Glomerular visceral epithelial cell (primary cell): ENCODE results near the gene HHAT.

Experiments used
- DNase-seq: peaks from one replicate; pipeline ENCODE4 v3.0.0-alpha.2; 2016; ENCODE audit errors: extremely low spot score

The HHAT gene

DNA sequence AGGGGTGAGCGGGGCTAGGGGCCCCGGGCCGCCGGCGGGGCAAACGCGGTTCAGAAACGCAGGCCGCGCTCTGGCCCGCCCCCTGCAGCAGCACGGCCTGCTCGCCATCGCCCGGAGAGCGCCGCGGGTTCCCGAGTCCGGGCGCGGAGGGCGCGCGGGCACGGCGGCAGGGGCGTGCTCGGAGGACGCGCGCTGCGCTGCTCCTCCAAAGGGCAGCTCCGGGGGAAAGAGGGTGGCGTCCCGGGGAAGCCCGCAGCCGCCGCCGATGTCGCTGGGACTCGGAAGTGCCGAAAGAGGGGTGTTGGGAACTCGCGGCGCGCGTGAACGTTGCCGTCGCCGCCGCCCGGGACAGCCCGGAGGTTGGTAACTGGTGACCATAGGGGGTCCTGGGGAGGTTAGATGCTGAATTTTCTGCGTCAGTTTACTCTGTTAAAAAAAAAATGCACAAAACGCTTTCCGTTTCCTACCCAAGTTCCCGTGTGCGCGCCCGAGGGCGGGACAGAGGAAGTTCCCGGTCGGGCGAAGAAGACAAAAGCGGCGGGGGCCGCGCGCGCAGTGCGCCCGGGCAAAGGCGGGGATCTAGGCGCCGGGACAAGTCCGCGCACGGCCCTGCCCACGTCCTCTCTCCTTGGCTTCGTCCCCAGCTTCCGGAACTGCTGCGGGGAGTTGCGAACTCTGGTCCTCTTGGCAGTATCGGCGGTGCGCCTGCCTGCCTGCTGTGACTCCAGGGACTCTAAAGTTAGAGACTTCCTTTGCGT is at the start of gene HHAT:
Gene HHAT (plus strand): TSS at position 157 of the 758 bp plus-strand sequence. CDS start 20,074 bp downstream, outside the sequence.
- DNase-seq, result peak; percentile 85

GRCh38 chr1:210280221-210280620 is 48.5 kb upstream of the HHAT start:
- DNase-seq, result no peak

GRCh38 chr1:210288116-210288515 is 40.6 kb upstream of the HHAT start:
- DNase-seq, result peak; percentile 56

DNA sequence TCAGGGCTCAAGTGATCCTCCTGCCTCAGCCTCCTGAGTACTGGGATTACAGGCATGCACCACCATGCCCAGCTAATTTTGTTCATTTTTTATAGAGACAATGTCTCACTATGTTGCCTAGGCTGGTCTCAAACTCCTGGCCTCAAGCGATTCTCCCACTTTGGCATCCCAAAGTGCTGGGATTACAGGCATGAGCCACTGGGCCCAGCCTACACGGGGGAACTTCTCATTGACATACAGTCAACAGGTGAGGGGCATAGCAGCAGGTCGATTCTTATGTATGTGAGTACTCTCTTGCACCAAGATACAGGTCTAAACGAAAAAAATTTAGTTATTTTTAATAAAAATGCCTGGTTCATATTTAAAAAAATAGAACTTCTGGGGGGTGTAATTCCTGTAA is 39.5 kb upstream of the HHAT start:
- no peak for DNase-seq

DNA sequence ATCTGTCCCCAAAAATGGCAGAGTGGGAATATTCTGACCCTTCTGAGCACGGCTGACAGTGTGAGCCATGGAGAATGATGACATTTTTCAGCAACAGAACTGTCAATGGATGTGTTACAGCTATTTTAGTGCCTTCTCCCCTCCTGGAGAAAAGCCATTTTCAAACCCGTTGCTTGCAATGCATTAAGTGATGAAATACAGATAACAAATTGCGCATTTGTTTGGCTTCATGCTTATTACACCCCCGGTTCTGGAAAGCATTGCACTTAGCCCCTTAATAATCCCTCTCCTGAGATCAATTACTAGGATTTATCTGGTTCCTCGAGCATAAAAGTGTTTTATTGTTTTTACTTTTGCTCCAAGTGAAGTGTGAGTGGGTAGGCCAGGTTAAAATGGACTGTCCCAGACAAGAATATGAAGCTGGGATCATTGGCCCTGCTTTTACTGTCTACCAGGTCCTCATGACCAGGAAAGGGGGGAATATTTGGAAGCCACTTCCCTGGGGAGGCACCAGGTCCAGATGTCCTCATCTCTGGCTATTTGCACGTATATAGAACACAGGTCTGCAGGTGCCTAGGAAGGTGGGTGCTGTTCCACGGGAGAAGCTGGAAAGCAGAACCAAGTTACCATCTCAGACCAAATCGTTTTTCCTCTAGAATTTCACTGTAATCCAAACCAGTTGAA is 37.5 kb upstream of the HHAT start:
- no peak for DNase-seq

- DNase-seq, result peak; percentile 50
Observed at GRCh38 chr1:210291786-210292230, 36.9 kb upstream of the HHAT start.

DNA sequence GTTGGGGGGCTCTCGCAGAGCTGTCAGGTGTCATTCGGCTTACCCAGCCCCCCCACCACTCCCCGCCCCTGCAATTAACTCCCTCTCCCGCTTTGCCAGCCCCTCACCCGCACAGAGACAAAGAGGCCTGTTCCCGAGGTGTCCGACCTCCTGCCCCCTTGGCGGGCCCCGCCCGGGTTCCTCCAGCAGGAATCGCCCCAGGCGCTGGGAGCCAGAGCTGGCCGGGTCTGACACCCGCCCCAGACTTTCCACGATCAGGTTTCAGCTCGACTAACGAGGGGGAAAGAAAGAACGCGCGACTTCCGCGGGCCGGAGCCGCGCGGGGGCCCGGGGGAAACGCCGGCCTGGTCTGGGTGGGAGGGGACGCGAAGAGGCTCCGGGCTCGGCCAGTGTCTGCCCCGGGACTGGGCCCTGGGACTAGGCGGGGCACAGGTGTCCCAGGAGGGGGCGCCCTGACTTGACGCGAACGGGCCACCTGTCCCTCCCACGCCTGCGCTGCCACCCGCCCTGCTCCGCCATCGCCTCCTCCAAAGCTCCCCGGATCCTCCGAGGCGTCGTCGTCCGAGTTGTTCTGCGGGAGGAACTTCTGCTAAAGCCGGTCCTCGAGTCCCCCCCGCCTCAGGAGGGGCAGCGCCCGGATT is 36.4 kb upstream of the HHAT start:
- peak; percentile 39 for DNase-seq

DNA sequence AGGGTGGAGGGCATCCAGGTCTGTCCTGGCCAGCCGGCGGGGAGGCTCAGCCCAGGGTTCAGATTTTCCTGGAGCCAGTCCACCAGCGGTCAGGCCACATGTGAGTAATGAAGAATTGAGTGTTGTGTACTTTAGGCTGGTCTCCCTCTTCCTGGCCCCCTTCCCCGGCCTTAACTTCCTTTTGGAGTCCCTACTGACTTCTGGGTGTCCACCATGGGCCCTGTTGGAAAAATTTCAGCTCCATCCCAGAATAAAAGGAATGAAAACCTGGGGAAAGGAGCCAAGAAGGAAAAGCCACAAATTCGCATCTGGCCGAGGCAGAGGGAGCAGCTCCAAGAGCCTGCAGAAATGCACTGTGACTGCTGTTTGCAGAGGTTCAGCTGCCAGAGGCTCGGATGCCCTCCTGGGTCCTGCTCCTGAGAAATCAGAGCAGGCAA is 35.5 kb upstream of the HHAT start:
- DNase-seq, result no peak

DNA sequence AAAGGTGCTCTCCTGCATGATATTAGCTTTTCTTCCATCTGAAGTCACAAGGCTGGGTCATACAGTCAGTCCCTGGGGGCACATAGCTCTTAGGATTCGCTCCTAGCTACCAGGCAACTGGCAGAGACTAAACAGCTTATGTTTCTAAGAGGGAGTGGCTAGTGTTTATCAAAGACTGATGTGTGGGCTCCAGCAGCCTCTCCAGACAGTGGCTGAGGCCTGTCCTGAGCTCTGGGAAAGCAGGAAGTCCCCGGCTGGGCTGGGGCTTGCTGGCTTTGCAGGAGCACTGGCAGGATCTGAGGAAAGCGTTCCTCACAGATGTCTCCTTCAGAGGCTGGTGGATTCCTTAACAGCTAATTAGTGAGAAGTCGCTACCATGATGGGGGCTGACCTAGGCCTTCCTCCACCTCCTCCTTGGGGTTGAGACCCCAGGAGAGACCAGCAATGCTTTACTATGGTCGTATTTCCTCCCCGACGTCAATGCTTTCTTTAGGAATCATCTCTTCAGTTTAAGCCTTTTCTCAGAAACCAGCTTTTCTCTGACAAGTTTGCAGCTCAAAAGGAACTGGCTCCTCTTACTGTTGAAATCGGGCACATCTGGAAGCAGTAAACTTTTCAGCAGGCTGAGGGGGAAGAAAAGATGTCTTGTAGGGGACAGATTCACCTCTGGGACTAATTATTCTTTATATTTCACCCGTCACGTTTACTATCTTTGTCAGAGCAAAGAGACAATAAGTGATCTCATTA is 33.5 kb upstream of the HHAT start:
- DNase-seq, result no peak

DNA sequence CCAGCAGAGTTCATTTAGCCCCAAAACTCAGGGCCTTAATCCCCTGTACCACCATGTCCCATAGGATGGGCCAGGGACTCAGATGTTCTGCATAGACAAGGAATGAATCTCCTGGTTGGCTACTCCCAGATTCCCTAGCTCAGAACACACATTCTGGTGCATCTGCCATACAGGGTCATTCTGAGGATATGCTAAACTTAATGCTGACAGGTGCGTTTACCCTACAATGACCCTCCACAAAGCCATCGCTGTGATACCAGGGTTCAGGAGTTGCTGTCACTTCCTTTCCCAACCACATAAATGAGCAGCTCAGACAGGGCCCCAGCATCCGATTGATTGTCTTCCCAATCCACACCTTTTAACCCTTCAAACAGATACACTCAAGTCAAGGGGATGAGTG is 32.0 kb upstream of the HHAT start:
- DNase-seq, result no peak

DNA sequence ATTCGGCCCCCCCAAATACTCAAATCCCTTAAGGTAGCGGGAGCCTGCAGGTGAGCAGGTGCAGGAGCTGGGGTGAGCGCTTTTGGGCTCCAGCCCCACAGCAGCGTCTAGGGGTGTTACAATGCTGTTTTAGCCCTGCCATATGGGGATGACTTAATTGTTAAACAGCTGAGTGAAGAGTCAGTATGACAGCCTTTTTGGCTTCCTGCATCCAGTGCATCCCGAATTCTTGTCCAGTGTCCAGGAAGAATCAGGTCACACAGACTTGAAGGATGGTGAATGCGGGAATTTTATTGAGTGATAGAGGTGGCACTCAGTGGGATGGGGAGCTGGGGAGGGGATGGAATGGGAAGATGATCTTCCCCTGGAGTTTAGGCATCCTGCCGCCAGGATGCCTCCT is 30.4 kb upstream of the HHAT start:
- DNase-seq, result no peak

- no peak for DNase-seq
Observed at GRCh38 chr1:210298936-210299335, 29.8 kb upstream of the HHAT start.

GRCh38 chr1:210299501-210299900 is 29.2 kb upstream of the HHAT start:
- no peak for DNase-seq

- DNase-seq, result no peak
Observed at GRCh38 chr1:210300923-210301614, 27.6 kb upstream of the HHAT start.

- no peak for DNase-seq
Observed at GRCh38 chr1:210301615-210302000, 27.1 kb upstream of the HHAT start.

- no peak for DNase-seq
Observed at GRCh38 chr1:210302501-210302900, 26.2 kb upstream of the HHAT start.

DNA sequence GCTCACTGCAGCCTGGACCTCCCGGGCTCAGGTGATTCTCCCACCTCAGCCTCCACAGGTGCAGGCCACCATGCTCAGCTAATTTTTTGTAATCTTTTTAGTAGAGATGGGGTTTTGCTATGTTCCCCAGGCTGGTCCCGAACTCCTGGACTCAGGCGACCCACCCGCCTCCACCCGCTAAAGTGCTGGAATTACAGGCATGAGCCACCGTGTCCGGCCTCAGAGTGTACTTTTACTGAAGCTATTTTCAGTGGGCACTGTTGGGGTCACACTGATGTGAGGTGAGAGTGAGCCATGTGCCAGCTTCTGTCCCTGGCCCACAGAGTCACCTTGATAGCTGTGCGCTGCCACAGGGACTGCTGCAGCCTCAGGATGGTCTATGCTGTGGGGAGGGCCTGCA is 25.3 kb upstream of the HHAT start:
- DNase-seq, result no peak

DNA sequence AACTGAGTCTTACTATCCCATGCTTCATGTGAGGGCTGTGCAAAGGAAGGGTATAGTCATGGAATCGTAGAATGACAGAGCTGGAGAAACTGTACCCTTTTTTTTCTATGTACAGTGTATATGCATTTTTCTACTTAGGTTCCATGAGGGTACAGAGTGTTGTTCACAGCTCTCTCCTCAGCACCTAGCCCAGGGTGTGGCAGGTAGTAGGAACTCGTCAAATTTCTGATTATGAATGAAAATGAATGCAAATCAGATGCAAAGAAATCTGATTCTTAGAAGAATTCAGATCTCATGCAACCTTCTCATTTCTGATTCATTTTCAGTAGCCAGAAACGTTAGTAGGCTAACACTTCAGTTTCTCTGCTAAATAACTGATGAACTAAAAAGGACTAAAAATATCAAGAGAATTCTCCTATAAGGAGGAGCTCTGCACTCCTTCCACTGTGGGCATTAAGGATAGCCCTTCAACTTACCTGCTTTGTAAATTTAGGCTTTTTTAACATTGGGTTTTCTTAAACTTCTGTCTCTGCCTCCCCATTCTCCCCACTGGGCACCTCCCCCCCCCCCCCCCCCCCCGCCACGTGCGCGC is 18.0 kb upstream of the HHAT start:
- no peak for DNase-seq

GRCh38 chr1:210311726-210312493 is 16.8 kb upstream of the HHAT start:
- no peak for DNase-seq

GRCh38 chr1:210313046-210313595 is 15.6 kb upstream of the HHAT start:
- no peak for DNase-seq
